ENCODE data around the gene GPR25. TPM values are rescaled to one million over a fixed set of nuclear protein-coding genes. Genes with fewer than 3 reads are reported as not detected.

Gene GPR25
- total and polyA plus RNA-seq, 2 of the 4 experiments (the other 2 are of a cell fraction): not detected

DNA sequence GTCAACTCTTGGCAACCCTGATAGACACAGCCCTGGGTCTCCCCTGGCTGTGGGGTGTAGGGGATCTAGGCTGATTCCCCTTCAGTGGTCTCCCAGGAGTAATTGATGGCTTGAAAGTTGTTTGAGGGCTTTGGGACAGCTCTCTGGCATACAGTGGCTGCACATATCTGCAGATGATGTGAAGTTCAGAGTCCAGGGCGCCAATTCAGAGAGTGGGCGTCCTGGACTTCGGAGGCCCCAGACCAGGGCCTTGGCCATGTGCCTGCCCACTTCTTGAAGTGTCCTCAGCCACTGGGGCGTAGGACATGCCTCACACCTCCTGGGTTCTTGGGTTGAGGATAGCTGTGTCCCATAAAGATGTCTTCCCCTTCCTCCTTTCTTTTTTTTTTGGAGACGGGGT is 24.5 kb downstream of the GPR25 start:
- WGBS, 2 experiments (ENCODE audit: extremely low coverage in 2 of 2, insufficient read length in 1 of 2): no CpG with 5 or more reads among the region's 5 CpGs
- H4K5ac ChIP-seq (ENCODE audit: low read depth, low read length): no peak overlapping the region
- H3K79me1 ChIP-seq (ENCODE audit: low read depth in 1 of 2, low read length in 2 of 2): no peaks in the 10 kb centered on the region
- peaks cover 3% of the 10 kb centered on the region; the same call in 1 of the 2 replicates for H3K9me1 ChIP-seq (ENCODE audit: insufficient read depth, low read length)
- H3K18ac ChIP-seq (ENCODE audit: low read depth, low read length): no peak overlapping the region
- no peak for TF ChIP-seq POLR2A (IDR thresholded peaks at IDR 0.05; ENCODE audit: low read depth, low read length)
- TF ChIP-seq MAFK (IDR thresholded peaks at IDR 0.05; ENCODE audit: low read depth, low read length): no peak
- TF ChIP-seq MAZ (IDR thresholded peaks at IDR 0.05; ENCODE audit: borderline replicate concordance, low read depth, low read length): no peak
- no peak for TF ChIP-seq RAD21 (IDR thresholded peaks at IDR 0.05; ENCODE audit: low read length)
- TF ChIP-seq, protein P1, sequence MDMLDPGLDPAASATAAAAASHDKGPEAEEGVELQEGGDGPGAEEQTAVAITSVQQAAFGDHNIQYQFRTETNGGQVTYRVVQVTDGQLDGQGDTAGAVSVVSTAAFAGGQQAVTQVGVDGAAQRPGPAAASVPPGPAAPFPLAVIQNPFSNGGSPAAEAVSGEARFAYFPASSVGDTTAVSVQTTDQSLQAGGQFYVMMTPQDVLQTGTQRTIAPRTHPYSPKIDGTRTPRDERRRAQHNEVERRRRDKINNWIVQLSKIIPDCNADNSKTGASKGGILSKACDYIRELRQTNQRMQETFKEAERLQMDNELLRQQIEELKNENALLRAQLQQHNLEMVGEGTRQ (IDR thresholded peaks at IDR 0.05; ENCODE audit: low read depth, low read length): no peak
- TF ChIP-seq CHD1 (IDR thresholded peaks at IDR 0.05; ENCODE audit: low read depth, low read length): no peak
- no peak for TF ChIP-seq NFE2L2 (IDR thresholded peaks at IDR 0.05; ENCODE audit: low read depth, low read length)
- no peak for TF ChIP-seq BHLHE40 (IDR thresholded peaks at IDR 0.05; ENCODE audit: low read depth, low read length)
- TF ChIP-seq, protein P2, sequence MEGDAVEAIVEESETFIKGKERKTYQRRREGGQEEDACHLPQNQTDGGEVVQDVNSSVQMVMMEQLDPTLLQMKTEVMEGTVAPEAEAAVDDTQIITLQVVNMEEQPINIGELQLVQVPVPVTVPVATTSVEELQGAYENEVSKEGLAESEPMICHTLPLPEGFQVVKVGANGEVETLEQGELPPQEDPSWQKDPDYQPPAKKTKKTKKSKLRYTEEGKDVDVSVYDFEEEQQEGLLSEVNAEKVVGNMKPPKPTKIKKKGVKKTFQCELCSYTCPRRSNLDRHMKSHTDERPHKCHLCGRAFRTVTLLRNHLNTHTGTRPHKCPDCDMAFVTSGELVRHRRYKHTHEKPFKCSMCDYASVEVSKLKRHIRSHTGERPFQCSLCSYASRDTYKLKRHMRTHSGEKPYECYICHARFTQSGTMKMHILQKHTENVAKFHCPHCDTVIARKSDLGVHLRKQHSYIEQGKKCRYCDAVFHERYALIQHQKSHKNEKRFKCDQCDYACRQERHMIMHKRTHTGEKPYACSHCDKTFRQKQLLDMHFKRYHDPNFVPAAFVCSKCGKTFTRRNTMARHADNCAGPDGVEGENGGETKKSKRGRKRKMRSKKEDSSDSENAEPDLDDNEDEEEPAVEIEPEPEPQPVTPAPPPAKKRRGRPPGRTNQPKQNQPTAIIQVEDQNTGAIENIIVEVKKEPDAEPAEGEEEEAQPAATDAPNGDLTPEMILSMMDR (conservative IDR thresholded peaks at IDR 0.05; ENCODE audit: low read depth, low read length): no peak
- TF ChIP-seq, protein P3, sequence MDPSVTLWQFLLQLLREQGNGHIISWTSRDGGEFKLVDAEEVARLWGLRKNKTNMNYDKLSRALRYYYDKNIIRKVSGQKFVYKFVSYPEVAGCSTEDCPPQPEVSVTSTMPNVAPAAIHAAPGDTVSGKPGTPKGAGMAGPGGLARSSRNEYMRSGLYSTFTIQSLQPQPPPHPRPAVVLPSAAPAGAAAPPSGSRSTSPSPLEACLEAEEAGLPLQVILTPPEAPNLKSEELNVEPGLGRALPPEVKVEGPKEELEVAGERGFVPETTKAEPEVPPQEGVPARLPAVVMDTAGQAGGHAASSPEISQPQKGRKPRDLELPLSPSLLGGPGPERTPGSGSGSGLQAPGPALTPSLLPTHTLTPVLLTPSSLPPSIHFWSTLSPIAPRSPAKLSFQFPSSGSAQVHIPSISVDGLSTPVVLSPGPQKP (IDR thresholded peaks at IDR 0.05; ENCODE audit: borderline replicate concordance, low read depth, low read length): no peak
- no peak for TF ChIP-seq FOS (IDR thresholded peaks at IDR 0.05; ENCODE audit: low read depth, low read length)
- TF ChIP-seq RCOR1 (IDR thresholded peaks at IDR 0.05; ENCODE audit: insufficient replicate concordance, low read length): no peak
- no peak for TF ChIP-seq RFX5 (IDR thresholded peaks at IDR 0.05; ENCODE audit: low read depth, low read length)
- no peak for DNase-seq
- H2AK9ac ChIP-seq (replicated peaks; ENCODE audit: low read depth, low read length, poor library complexity): no peak overlapping the region
- ATAC-seq (ENCODE audit: low read depth): no peak
- H4K91ac ChIP-seq (ENCODE audit: insufficient read depth, low read depth, low read length): no peak overlapping the region
- H3K36me3 ChIP-seq (ENCODE audit: control insufficient read depth, insufficient read depth, low read length): no peaks in the 10 kb centered on the region
- no peaks in the 10 kb centered on the region for H3K4me1 ChIP-seq (ENCODE audit: control insufficient read depth, insufficient read depth, low read length)
- in situ Hi-C loops (cut with MboI; ENCODE audit: low sequenced_read_pairs): no loop called here
- no peak overlapping the region for H4K8ac ChIP-seq (ENCODE audit: low read depth in 2 of 2, low read length in 2 of 2)
- H3K9ac ChIP-seq (ENCODE audit: low read depth, low read length): no peak overlapping the region
- H3K4me2 ChIP-seq (ENCODE audit: low read depth, low read length): no peak overlapping the region
- H3K56ac ChIP-seq (ENCODE audit: extremely low read depth, insufficient read depth, low read length): no peak overlapping the region
- intact Hi-C loops (cut with micrococcal nuclease): no loop called here
- peaks cover 48% of the 10 kb centered on the region for H3K27me3 ChIP-seq (ENCODE audit: control insufficient read depth, insufficient read depth, low read length)
- ChIA-PET POLR2A (ENCODE audit: unreplicated experiment) (no interaction called here), CTCF (interaction anchor here (0.6 kb wide), 1 partner anchor 445 kb away, joined by 3 read pairs; no protein-coding TSS in a partner anchor)
- no peak overlapping the region for H2BK5ac ChIP-seq (ENCODE audit: low read depth, low read length, poor library complexity, severe bottlenecking)
- H3K27ac ChIP-seq (ENCODE audit: insufficient read depth, low read length): no peak overlapping the region
- no peak overlapping the region for H3K23ac ChIP-seq (ENCODE audit: low read depth, low read length)
- H4K20me1 ChIP-seq (ENCODE audit: insufficient read depth, low read length): no peaks in the 10 kb centered on the region; the same call in 1 of the 2 replicates
- no peak overlapping the region for H2BK15ac ChIP-seq (ENCODE audit: low read depth, low read length)
- H3K9me3 ChIP-seq (ENCODE audit: control insufficient read depth, insufficient read depth, low read length): no peaks in the 10 kb centered on the region
- dilution Hi-C loops (cut with HindIII; ENCODE audit: low sequenced_read_pairs, unreplicated experiment): no loop called here
- BruUV-seq (replicated peaks): no TSS peak
- H2BK20ac ChIP-seq (ENCODE audit: low read depth, low read length): no peak overlapping the region
- no peak overlapping the region for H2AFZ ChIP-seq (replicated peaks; ENCODE audit: low read length, poor library complexity)
- H3K4me3 ChIP-seq (ENCODE audit: insufficient read depth, low read depth, low read length): no peak overlapping the region
- no peak overlapping the region for H2BK120ac ChIP-seq (ENCODE audit: low read depth, low read length)
- H3K14ac ChIP-seq (replicated peaks; ENCODE audit: low read depth, low read length): no peak overlapping the region
- no peak overlapping the region for H3K4ac ChIP-seq (ENCODE audit: low read depth, low read length)
- no peak overlapping the region for H2AK5ac ChIP-seq (ENCODE audit: low read depth, low read length)

Data from IMR-90 (cell line).